Gastroesophageal sphincter (tissue), 4 donors: ENCODE measurements around the gene CPAMD8. TPM values are rescaled to one million over a fixed set of nuclear protein-coding genes. Genes with fewer than 3 reads are reported as not detected.

Source experiments
- ATAC-seq: fragments of 150-250 bp; one replicate; pipeline ENCODE4 v1.9.1; 2016; ENCODE audit warnings: mild to moderate bottlenecking, moderate library complexity
- H3K27ac ChIP-seq, 4 donors: fragments of 200-600 bp; sonication (generic) in 3 of 4; 1 replicate in 3 of 4; 2 replicates in 1 of 4; pipeline ENCODE4 v1.5.1; 2016 to 2019
- H3K27me3 ChIP-seq: fragments of 200-600 bp; sonication (generic); one replicate; pipeline ENCODE4 v1.5.1; 2019
- H3K36me3 ChIP-seq, 2 donors: fragments of 200-600 bp; sonication (generic); one replicate each; pipeline ENCODE4 v1.5.1; 2019; ENCODE audit warnings: control low read depth in 1 of 2
- H3K4me1 ChIP-seq, 3 donors: fragments of 200-600 bp; sonication (generic); 1 replicate in 2 of 3; 2 replicates in 1 of 3; pipeline ENCODE4 v1.5.1; 2016 to 2019; ENCODE audit warnings: control low read depth in 2 of 3
- H3K4me3 ChIP-seq, 2 donors: fragments of 200-600 bp; sonication (generic); one replicate each; pipeline ENCODE4 v1.5.1; 2019; ENCODE audit warnings: mild to moderate bottlenecking in 1 of 2, moderate library complexity in 1 of 2
- H3K9me3 ChIP-seq, 3 donors: fragments of 200-600 bp; sonication (generic); one replicate each; pipeline ENCODE4 v1.5.1; 2017 to 2019; ENCODE audit warnings: control low read depth in 2 of 3
- EP300 ChIP-seq: sonication (generic); formaldehyde crosslinking; IDR thresholded peaks from one replicate; pipeline ENCODE4 v1.6.1; 2017; ENCODE audit warnings: antibody characterized with exemption, mild to moderate bottlenecking
- POLR2A ChIP-seq, 2 donors: fragments of 450-650 bp; IDR thresholded peaks; one replicate each; pipeline ENCODE4 v1.6.1; 2017; ENCODE audit warnings: antibody characterized with exemption in 2 of 2, mild to moderate bottlenecking in 2 of 2, moderate library complexity in 1 of 2
- POLR2AphosphoS5 ChIP-seq: sonication (generic); formaldehyde crosslinking; IDR thresholded peaks from one replicate; pipeline ENCODE4 v1.6.1; 2017; ENCODE audit warnings: antibody characterized with exemption
- WGBS, 2 donors: methylation state at CpG; one replicate each; pipeline ENCODE4 v1.1.5; 2018; ENCODE audit warnings: low coverage in 1 of 2; 5-methylcytosine and 5-hydroxymethylcytosine counted together
- total RNA-seq, 4 donors: library from RNA; depleted of rRNA; stranded (reverse); fragments of >200 nt; gene quantifications; one replicate each; pipeline ENCODE4 v1.1.0, GENCODE V29; 2016
- TF ChIP-seq, protein P1 (sequence below), 4 experiments: fragments of 200-600 bp in 2 of 4; fragments of 450-650 bp in 2 of 4; sonication (generic) in 1 of 4; IDR thresholded peaks; one replicate each; pipeline ENCODE4 v1.5.1; 2017 to 2019; ENCODE audit warnings: antibody characterized with exemption in 4 of 4, mild to moderate bottlenecking in 2 of 4, moderate library complexity in 2 of 4

Gene CPAMD8
- total RNA-seq, 4 donors from 2014 or later = 6.9 to 12.0 (median 9.2) TPM

DNA sequence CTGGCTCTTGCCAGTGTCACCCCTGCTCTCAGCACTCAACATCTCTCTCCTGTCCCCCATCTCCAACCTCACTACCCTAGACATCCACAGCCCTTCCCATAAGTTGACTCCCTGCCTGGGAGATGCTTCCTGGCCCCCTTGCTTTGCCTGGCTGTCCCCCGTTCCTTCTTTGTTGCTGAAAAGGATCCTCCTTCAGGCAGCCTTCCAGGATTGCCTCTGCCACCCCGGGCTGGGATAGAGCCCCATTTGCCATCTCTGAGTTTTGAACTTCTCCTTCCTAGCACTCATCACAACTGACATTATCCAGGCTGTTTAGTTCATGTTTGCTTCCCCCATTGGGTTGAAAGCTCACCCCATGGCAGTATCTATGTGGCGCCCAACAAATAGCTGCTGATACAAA is 20.0 kb downstream of the CPAMD8 start:
- ATAC-seq = no peak
- TF ChIP-seq, protein P1, sequence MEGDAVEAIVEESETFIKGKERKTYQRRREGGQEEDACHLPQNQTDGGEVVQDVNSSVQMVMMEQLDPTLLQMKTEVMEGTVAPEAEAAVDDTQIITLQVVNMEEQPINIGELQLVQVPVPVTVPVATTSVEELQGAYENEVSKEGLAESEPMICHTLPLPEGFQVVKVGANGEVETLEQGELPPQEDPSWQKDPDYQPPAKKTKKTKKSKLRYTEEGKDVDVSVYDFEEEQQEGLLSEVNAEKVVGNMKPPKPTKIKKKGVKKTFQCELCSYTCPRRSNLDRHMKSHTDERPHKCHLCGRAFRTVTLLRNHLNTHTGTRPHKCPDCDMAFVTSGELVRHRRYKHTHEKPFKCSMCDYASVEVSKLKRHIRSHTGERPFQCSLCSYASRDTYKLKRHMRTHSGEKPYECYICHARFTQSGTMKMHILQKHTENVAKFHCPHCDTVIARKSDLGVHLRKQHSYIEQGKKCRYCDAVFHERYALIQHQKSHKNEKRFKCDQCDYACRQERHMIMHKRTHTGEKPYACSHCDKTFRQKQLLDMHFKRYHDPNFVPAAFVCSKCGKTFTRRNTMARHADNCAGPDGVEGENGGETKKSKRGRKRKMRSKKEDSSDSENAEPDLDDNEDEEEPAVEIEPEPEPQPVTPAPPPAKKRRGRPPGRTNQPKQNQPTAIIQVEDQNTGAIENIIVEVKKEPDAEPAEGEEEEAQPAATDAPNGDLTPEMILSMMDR (IDR thresholded peaks at IDR 0.05) = no peak
- TF ChIP-seq POLR2A (IDR thresholded peaks at IDR 0.05) (no peak), EP300 (no peak), POLR2AphosphoS5 (no peak)

GRCh38 chr19:17005000-17005399 is 21.6 kb downstream of the CPAMD8 start:
- H3K4me3 ChIP-seq = no peak overlapping the region
- WGBS, 2 donors = 50 to 82% methylated on average over 1 to 3 of the region's 3 CpGs
- no peak for ATAC-seq

More for the DNA sequence above, 20.0 kb downstream of the CPAMD8 start:
- WGBS, 2 donors = 56 to 91% methylated on average over 1 to 2 of the region's 3 CpGs
- no peaks in the 10 kb centered on the region for H3K4me1 ChIP-seq
- H3K4me3 ChIP-seq = no peak overlapping the region
- no peak overlapping the region for H3K27ac ChIP-seq
- peaks cover 0 to 14% (median 0%) of the 10 kb centered on the region in 3 donors for H3K9me3 ChIP-seq
- no peaks in the 10 kb centered on the region for H3K36me3 ChIP-seq
- H3K27me3 ChIP-seq = peaks cover 27% of the 10 kb centered on the region

DNA sequence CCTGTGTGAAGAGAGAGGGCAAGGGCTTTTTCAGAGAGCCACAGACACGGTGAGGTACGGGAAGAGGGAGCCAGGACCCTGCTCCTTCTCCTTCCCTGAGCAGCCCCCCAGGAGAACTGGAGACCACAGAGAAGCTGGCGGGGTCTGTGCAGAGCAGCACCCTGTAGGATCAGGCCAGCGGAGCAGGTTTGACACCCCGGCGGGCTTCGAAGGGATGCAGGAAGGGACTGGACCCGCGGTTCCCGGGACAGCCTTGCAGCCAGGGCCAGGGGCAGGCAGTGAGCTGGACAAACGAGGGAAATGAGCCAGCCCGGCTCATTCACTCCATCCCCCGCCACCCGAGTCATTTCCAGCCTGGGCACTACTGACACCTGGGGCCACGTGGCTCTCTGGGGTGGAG is 22.2 kb downstream of the CPAMD8 start:
- peaks cover 0 to 4% (median 0%) of the 10 kb centered on the region in 3 donors for H3K9me3 ChIP-seq
- H3K36me3 ChIP-seq = no peaks in the 10 kb centered on the region
- H3K4me3 ChIP-seq = no peak overlapping the region
- TF ChIP-seq, protein P1 (IDR thresholded peaks at IDR 0.05) = no peak
- 79% methylated on average over 6 of the region's 15 CpGs; no CpG with 5 or more reads in 1 of the 2 donors for WGBS, 2 donors
- H3K4me1 ChIP-seq = no peaks in the 10 kb centered on the region
- H3K27me3 ChIP-seq = peaks cover 20% of the 10 kb centered on the region
- no peak for ATAC-seq
- no peak overlapping the region for H3K27ac ChIP-seq

More at GRCh38 chr19:17005000-17005399, 21.6 kb downstream of the CPAMD8 start:
- Histone ChIP-seq H3K27me3 (peaks cover 20% of the 10 kb centered on the region), H3K27ac (no peak overlapping the region), H3K9me3 (peaks cover 0 to 11% (median 0%) of the 10 kb centered on the region in 3 donors), H3K4me1 (no peaks in the 10 kb centered on the region), H3K36me3 (no peaks in the 10 kb centered on the region)
- no peak for TF ChIP-seq POLR2A (IDR thresholded peaks at IDR 0.05)

GRCh38 chr19:17002455-17002854 is 24.2 kb downstream of the CPAMD8 start:
- 54 to 84% methylated on average over 3 to 4 of the region's 7 CpGs for whole genome bisulfite sequencing, 2 donors
- Histone ChIP-seq H3K36me3 (no peaks in the 10 kb centered on the region), H3K4me1 (no peaks in the 10 kb centered on the region), H3K4me3 (no peak overlapping the region), H3K27ac (no peak overlapping the region), H3K27me3 (peaks cover 20% of the 10 kb centered on the region), H3K9me3 (peaks cover 0 to 14% (median 0%) of the 10 kb centered on the region in 3 donors)
- TF ChIP-seq, protein P1 (IDR thresholded peaks at IDR 0.05) = no peak
- no peak for TF ChIP-seq POLR2AphosphoS5
- TF ChIP-seq POLR2A (IDR thresholded peaks at IDR 0.05) = no peak
- no peak for TF ChIP-seq EP300
- ATAC-seq = no peak

- no peak for TF ChIP-seq POLR2AphosphoS5
- TF ChIP-seq POLR2A (IDR thresholded peaks at IDR 0.05) = no peak
- TF ChIP-seq, protein P1 (IDR thresholded peaks at IDR 0.05) = no peak
- no peak for TF ChIP-seq EP300
- peaks cover 0 to 14% (median 0%) of the 10 kb centered on the region in 3 donors for H3K9me3 ChIP-seq
- no peak for ATAC-seq
- 46 to 88% methylated on average over 3 to 4 of the region's 7 CpGs for WGBS, 2 donors
- H3K27me3 ChIP-seq = peaks cover 20% of the 10 kb centered on the region
- H3K27ac ChIP-seq = no peak overlapping the region
- H3K4me1 ChIP-seq = no peaks in the 10 kb centered on the region
- no peaks in the 10 kb centered on the region for H3K36me3 ChIP-seq
- H3K4me3 ChIP-seq = no peak overlapping the region
Observed at GRCh38 chr19:17001603-17002183, 24.9 kb downstream of the CPAMD8 start.
